H9 (cell line): Measurements from ENCODE around the gene HIPK4. TPM values are rescaled to one million over a fixed set of nuclear protein-coding genes. Genes with fewer than 3 reads are reported as not detected.
A peak's percentile ranks its signal among the peaks of the same experiment; 100 is the strongest.

Experiments
- DNase-seq: peaks from one replicate; pipeline ENCODE4 v3.0.0-alpha.2; 2017
- H2AFZ ChIP-seq: one replicate; pipeline ENCODE4 v1.6.1; 2013; ENCODE audit warnings: mild to moderate bottlenecking, low read length, control low read depth, moderate library complexity
- H2AK5ac ChIP-seq: 2 replicates; pipeline ENCODE4 v1.6.1; 2013; ENCODE audit warnings: low read length, control low read depth, mixed read lengths; ENCODE audit not compliant: insufficient read length
- H2BK120ac ChIP-seq: one replicate; pipeline ENCODE4 v1.6.1; 2013; ENCODE audit warnings: low read depth, mild to moderate bottlenecking, low read length, control low read depth, inconsistent platforms; ENCODE audit not compliant: poor library complexity, severe bottlenecking
- H2BK12ac ChIP-seq: 2 replicates; pipeline ENCODE4 v1.6.1; 2013; ENCODE audit warnings: low read length, control low read depth, mixed read lengths, low read depth; ENCODE audit not compliant: insufficient read length
- H2BK15ac ChIP-seq: 2 replicates; pipeline ENCODE4 v1.6.1; 2013; ENCODE audit warnings: low read depth, low read length, control low read depth
- H2BK20ac ChIP-seq: one replicate; pipeline ENCODE4 v1.6.1; 2013; ENCODE audit warnings: low read depth, mild to moderate bottlenecking, low read length, control low read depth, inconsistent platforms; ENCODE audit not compliant: poor library complexity, severe bottlenecking
- H2BK5ac ChIP-seq: 2 replicates; pipeline ENCODE4 v1.6.1; 2013; ENCODE audit warnings: low read length, control low read depth, mixed read lengths; ENCODE audit not compliant: insufficient read length
- H3K14ac ChIP-seq: 2 replicates; pipeline ENCODE4 v1.6.1; 2013; ENCODE audit warnings: low read length, control low read depth; ENCODE audit not compliant: insufficient read depth
- H3K18ac ChIP-seq: 2 replicates; pipeline ENCODE4 v1.6.1; 2013; ENCODE audit warnings: low read depth, mild to moderate bottlenecking, mixed read lengths, low read length, control low read depth; ENCODE audit not compliant: insufficient read length
- H3K23ac ChIP-seq: 2 replicates; pipeline ENCODE4 v1.6.1; 2013; ENCODE audit warnings: low read length, control low read depth, mixed read lengths, low read depth; ENCODE audit not compliant: insufficient read length
- H3K23me2 ChIP-seq: 2 replicates; pipeline ENCODE4 v1.6.1; 2013; ENCODE audit warnings: low read depth, mild to moderate bottlenecking, mixed read lengths, low read length, control low read depth; ENCODE audit not compliant: insufficient read length, poor library complexity, severe bottlenecking
- H3K27ac ChIP-seq: 2 replicates; pipeline ENCODE4 v1.5.1; 2013; ENCODE audit warnings: low read length, control low read depth, mixed read lengths, low read depth; ENCODE audit not compliant: insufficient read length
- H3K27me3 ChIP-seq: 2 replicates; pipeline ENCODE4 v1.6.1; 2013; ENCODE audit warnings: low read length, control low read depth, inconsistent platforms; ENCODE audit not compliant: insufficient read depth
- H3K4ac ChIP-seq: 2 replicates; pipeline ENCODE4 v1.6.1; 2013; ENCODE audit warnings: low read depth, mild to moderate bottlenecking, control low read depth, inconsistent platforms, low read length, moderate library complexity
- H3K4me1 ChIP-seq: 2 replicates; pipeline ENCODE4 v1.6.1; 2013; ENCODE audit warnings: low read length, control low read depth, inconsistent platforms; ENCODE audit not compliant: insufficient read depth
- H3K4me2 ChIP-seq: 2 replicates; pipeline ENCODE4 v1.6.1; 2013; ENCODE audit warnings: low read length, control low read depth, mixed read lengths; ENCODE audit not compliant: insufficient read length, insufficient read depth
- H3K56ac ChIP-seq: 2 replicates; pipeline ENCODE4 v1.6.1; 2013; ENCODE audit warnings: low read depth, mild to moderate bottlenecking, mixed read lengths, low read length, control low read depth; ENCODE audit not compliant: insufficient read length
- H3K79me1 ChIP-seq: 2 replicates; pipeline ENCODE4 v1.6.1; 2013; ENCODE audit warnings: low read depth, mild to moderate bottlenecking, moderate library complexity, low read length, control low read depth, inconsistent platforms; ENCODE audit not compliant: insufficient read depth, poor library complexity, severe bottlenecking
- H3K79me2 ChIP-seq: 2 replicates; pipeline ENCODE4 v1.6.1; 2013; ENCODE audit warnings: low read length, control low read depth, inconsistent platforms; ENCODE audit not compliant: insufficient read depth
- H3K9ac ChIP-seq: 2 replicates; pipeline ENCODE4 v1.6.1; 2013; ENCODE audit warnings: low read length, control low read depth, mixed read lengths; ENCODE audit not compliant: insufficient read length; ENCODE audit errors: extremely low read depth
- H3K9me3 ChIP-seq: one replicate; pipeline ENCODE4 v1.6.1; 2013; ENCODE audit warnings: low read depth, low read length, inconsistent platforms; ENCODE audit not compliant: control insufficient read depth
- H3T11ph ChIP-seq: one replicate; pipeline ENCODE4 v1.6.1; 2013; ENCODE audit warnings: mild to moderate bottlenecking, low read length, control low read depth, inconsistent platforms
- H4K20me1 ChIP-seq: one replicate; pipeline ENCODE4 v1.6.1; 2013; ENCODE audit not compliant: control insufficient read depth, insufficient read length, insufficient read depth
- H4K5ac ChIP-seq: 2 replicates; pipeline ENCODE4 v1.6.1; 2013; ENCODE audit warnings: low read depth, mild to moderate bottlenecking, mixed read lengths, low read length, control low read depth; ENCODE audit not compliant: insufficient read length
- H4K8ac ChIP-seq: replicated peaks from 2 replicates; pipeline ENCODE4 v1.6.1; 2013; ENCODE audit warnings: low read length, control low read depth, mixed read lengths, low read depth; ENCODE audit not compliant: insufficient read length
- H4K91ac ChIP-seq: 2 replicates; pipeline ENCODE4 v1.6.1; 2013; ENCODE audit warnings: low read depth, mild to moderate bottlenecking, moderate library complexity, mixed read lengths, low read length, control low read depth; ENCODE audit not compliant: insufficient read length
- H3K27ac Mint-ChIP-seq, 3 experiments: 2 replicates in 2 of 3; 3 replicates in 1 of 3; pipeline ENCODE4 v1.8.0; 2020 to 2021; ENCODE audit warnings: mixed read lengths in 3 of 3, mild to moderate bottlenecking in 1 of 3, moderate library complexity in 1 of 3
- H3K27me3 Mint-ChIP-seq: 2 replicates; pipeline ENCODE4 v1.8.0; 2021; ENCODE audit warnings: low read depth, mild to moderate bottlenecking, moderate library complexity, mixed read lengths
- H3K36me3 Mint-ChIP-seq, 3 experiments: 2 replicates in 2 of 3; 3 replicates in 1 of 3; pipeline ENCODE4 v1.8.0; 2020 to 2021; ENCODE audit warnings: low read depth in 3 of 3, mixed read lengths in 3 of 3; ENCODE audit not compliant: insufficient read depth in 1 of 3
- H3K4me1 Mint-ChIP-seq, 2 experiments: 2 replicates each; pipeline ENCODE4 v1.8.0; 2020; ENCODE audit warnings: mixed read lengths in 2 of 2
- H3K4me3 Mint-ChIP-seq, 2 experiments: 2 replicates in 1 of 2; 3 replicates in 1 of 2; pipeline ENCODE4 v1.8.0; 2020 to 2021; ENCODE audit warnings: mild to moderate bottlenecking in 2 of 2, mixed read lengths in 2 of 2, moderate library complexity in 1 of 2
- H3K9me3 Mint-ChIP-seq, 2 experiments: 2 replicates in 1 of 2; 3 replicates in 1 of 2; pipeline ENCODE4 v1.8.0; 2020; ENCODE audit warnings: mild to moderate bottlenecking in 2 of 2, mixed read lengths in 2 of 2, moderate library complexity in 1 of 2
- CTCF ChIP-seq: fragments of 200-600 bp; sonication (generic); conservative IDR thresholded peaks from 3 replicates; pipeline ENCODE4 v1.8.0; 2021; ENCODE audit warnings: antibody characterized with exemption, mild to moderate bottlenecking
- WGBS: extraction: QIAGEN DNeasy Blood & Tissue Kit; methylation state at CpG from one replicate; pipeline ENCODE4 v1.1.7; 2013; ENCODE audit warnings: missing lambda C conversion rate, low lambda C conversion rate, mixed read lengths; ENCODE audit not compliant: insufficient read length; ENCODE audit errors: extremely low coverage; 5-methylcytosine and 5-hydroxymethylcytosine counted together
- total RNA-seq: library from RNA; stranded (reverse); gene quantifications from 2 replicates; pipeline ENCODE4 v1.2.1, GENCODE V29; 2021

The HIPK4 gene
- total RNA-seq, 1 experiment from 2014 or later = 0.15 TPM

- Mint-ChIP-seq H3K4me1 (peaks cover 19 to 39% of the 10 kb centered on the region in 2 experiments), H3K36me3 (peaks cover 0 to under 1% (median 0%) of the 10 kb centered on the region in 3 experiments; a peak in 1 of 7 replicates), H3K4me3 (no peak overlapping the region; a peak in 1 of 5 replicates), H3K9me3 (peaks cover 0 to 3% of the 10 kb centered on the region in 2 experiments; a peak in 1 of 5 replicates), H3K27me3 (peaks cover 7% of the 10 kb centered on the region), H3K27ac (peak overlapping the region in 1 of 3 experiments; percentile 69; a peak in 2 of 7 replicates)
- Histone ChIP-seq H3K23me2 (peaks cover 3% of the 10 kb centered on the region), H3K4ac (no peak overlapping the region), H3K27ac (no peak overlapping the region), H3K9me3 (no peaks in the 10 kb centered on the region), H2BK20ac (no peak overlapping the region), H3K18ac (peak overlapping the region; percentile 24), H3K4me1 (no peaks in the 10 kb centered on the region), H2BK15ac (no peak overlapping the region), H3K9ac (no peak overlapping the region), H4K5ac (no peak overlapping the region), H4K91ac (no peak overlapping the region), H2BK120ac (no peak overlapping the region), H2AK5ac (no peak overlapping the region), H2BK5ac (no peak overlapping the region), H3K79me1 (no peaks in the 10 kb centered on the region), H3K27me3 (no peaks in the 10 kb centered on the region), H4K20me1 (no peaks in the 10 kb centered on the region), H3K23ac (no peak overlapping the region), H3K4me2 (no peak overlapping the region), H2AFZ (no peak overlapping the region), H3K56ac (no peak overlapping the region), H2BK12ac (no peak overlapping the region), H3K79me2 (no peaks in the 10 kb centered on the region), H3T11ph (no peak overlapping the region), H4K8ac (no peak overlapping the region), H3K14ac (no peak overlapping the region)
- TF ChIP-seq CTCF = no peak
- no peak for DNase-seq
- WGBS = no CpG with 5 or more reads among the region's 16 CpGs
These were observed 27.1 kb upstream of the HIPK4 start for GRCh38 chr19:40416918-40417642.
